GM18499 (cell line): ENCODE measurements around the gene SP6.

Experiments used
- ATAC-seq: cut with Tn5 transposase; IDR thresholded peaks from one replicate; pipeline ENCODE4 v1.9.1; 2021; ENCODE audit warnings: moderate number of reproducible peaks; ENCODE audit not compliant: insufficient read depth, unreplicated experiment

SP6 gene

GRCh38 chr17:47850692-47851573 lies at the start of gene SP6:
Gene SP6 (minus strand): TSS chr17:47851163. CDS start chr17:47848429, 2,734 bp downstream.
- no peak for ATAC-seq

GRCh38 chr17:47899643-47900042 lies 48.7 kb upstream of the SP6 start:
- ATAC-seq: no peak

GRCh38 chr17:47898241-47898640 lies 47.3 kb upstream of the SP6 start:
- no peak for ATAC-seq

- no peak for ATAC-seq
These were observed 46.6 kb upstream of the SP6 start for GRCh38 chr17:47897561-47897960.

- ATAC-seq: no peak
These were observed 45.9 kb upstream of the SP6 start for GRCh38 chr17:47896672-47897490.

GRCh38 chr17:47895856-47896671 lies 45.1 kb upstream of the SP6 start, which contains the start of gene SP2:
Gene SP2 (plus strand): TSS chr17:47896236. CDS start chr17:47896287, 51 bp downstream.
- peak; percentile 91 for ATAC-seq

GRCh38 chr17:47895347-47895855 lies 44.4 kb upstream of the SP6 start:
- ATAC-seq: no peak

- no peak for ATAC-seq
These were observed 43.8 kb upstream of the SP6 start for GRCh38 chr17:47894498-47895346.

GRCh38 chr17:47891545-47892088 lies 40.7 kb upstream of the SP6 start:
- no peak for ATAC-seq

GRCh38 chr17:47889734-47890529 lies 39.0 kb upstream of the SP6 start:
- no peak for ATAC-seq

GRCh38 chr17:47888293-47888692 lies 37.3 kb upstream of the SP6 start:
- ATAC-seq: no peak

- ATAC-seq: no peak
These were observed 34.2 kb upstream of the SP6 start for GRCh38 chr17:47884905-47885730.

- no peak for ATAC-seq
These were observed 33.4 kb upstream of the SP6 start for GRCh38 chr17:47884427-47884740.

- ATAC-seq: no peak
These were observed 32.8 kb upstream of the SP6 start for GRCh38 chr17:47883589-47884426.

GRCh38 chr17:47882695-47883588 lies 32.0 kb upstream of the SP6 start:
- no peak for ATAC-seq

- no peak for ATAC-seq
These were observed 31.3 kb upstream of the SP6 start for GRCh38 chr17:47882247-47882646.
